ENCODE results near the gene PPP3CA.

- TF ChIP-seq CTCF (IDR thresholded peaks at IDR 0.05): no peak
- no peak for TF ChIP-seq POLR2AphosphoS5 (IDR thresholded peaks at IDR 0.05; ENCODE audit: low read depth, low read length)
Measured at GRCh38 chr4:101101072-101101471, 246.3 kb downstream of the PPP3CA start.
